Lower leg skin (tissue), 3 donors: Measurements from ENCODE around the gene PPP3R1.

Experiments used
- CTCF ChIP-seq, 3 donors: fragments of 450-650 bp; IDR thresholded peaks; one replicate each; pipeline ENCODE4 v1.5.1; 2016; ENCODE audit warnings: antibody characterized with exemption in 3 of 3, mild to moderate bottlenecking in 3 of 3, moderate library complexity in 2 of 3
- POLR2A ChIP-seq, 2 donors: fragments of 450-650 bp; IDR thresholded peaks; one replicate each; pipeline ENCODE4 v1.6.1; 2016 to 2017; ENCODE audit warnings: antibody characterized with exemption in 2 of 2, mild to moderate bottlenecking in 1 of 2, moderate library complexity in 1 of 2

GRCh38 chr2:68218343-68218901 lies 33.9 kb downstream of the PPP3R1 start:
- no peak for TF ChIP-seq CTCF (IDR thresholded peaks at IDR 0.05)
- TF ChIP-seq POLR2A (IDR thresholded peaks at IDR 0.05) = no peak
